Fibroblast of villous mesenchyme (primary cell): ENCODE measurements around the gene ARL13A. TPM values are rescaled to one million over a fixed set of nuclear protein-coding genes. Genes with fewer than 3 reads are reported as not detected.

Source experiments
- DNase-seq: peaks from one replicate; pipeline ENCODE4 v3.0.0-alpha.2; 2010; ENCODE audit warnings: low read depth
- H3K4me3 ChIP-seq: 2 replicates; pipeline ENCODE4 v1.5.1; 2011; ENCODE audit warnings: low read depth, mild to moderate bottlenecking, low read length
- total RNA-seq: library from RNA; depleted of rRNA; stranded (reverse); fragments of >200 nt; gene quantifications from 2 replicates; pipeline ENCODE4 v1.2.3, GENCODE V29; 2012
- TF ChIP-seq, protein P1 (sequence below): IDR thresholded peaks from 2 replicates; pipeline ENCODE4 v1.5.1; 2012; ENCODE audit warnings: low read depth, mild to moderate bottlenecking, low read length; ENCODE audit not compliant: insufficient read depth

ARL13A gene
- total RNA-seq, result not detected in 2 replicates

DNA sequence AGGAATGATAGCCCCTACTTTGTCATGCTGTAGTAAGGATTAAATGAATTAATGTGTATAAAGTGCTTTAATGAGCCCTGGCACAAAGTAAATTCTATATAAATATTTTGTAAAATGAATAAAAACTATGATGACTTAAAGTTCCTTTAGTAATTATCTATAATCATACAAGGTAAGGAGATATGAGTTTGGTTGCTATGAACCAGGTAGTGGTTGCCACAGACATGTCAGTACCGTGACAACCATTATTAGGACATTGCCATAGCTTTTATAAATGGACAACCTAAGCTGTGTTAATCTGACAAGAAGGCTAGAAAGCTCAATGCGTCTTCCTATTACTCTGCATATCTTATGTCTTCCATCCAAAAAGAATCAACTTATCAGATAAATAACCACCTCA lies at the start of gene ARL13A:
Gene ARL13A, plus strand, starts transcription at position 301 of the 400 bp plus-strand sequence. CDS start 3,982 bp downstream, outside the sequence.
- no peak for DNase-seq
- TF ChIP-seq, protein P1, sequence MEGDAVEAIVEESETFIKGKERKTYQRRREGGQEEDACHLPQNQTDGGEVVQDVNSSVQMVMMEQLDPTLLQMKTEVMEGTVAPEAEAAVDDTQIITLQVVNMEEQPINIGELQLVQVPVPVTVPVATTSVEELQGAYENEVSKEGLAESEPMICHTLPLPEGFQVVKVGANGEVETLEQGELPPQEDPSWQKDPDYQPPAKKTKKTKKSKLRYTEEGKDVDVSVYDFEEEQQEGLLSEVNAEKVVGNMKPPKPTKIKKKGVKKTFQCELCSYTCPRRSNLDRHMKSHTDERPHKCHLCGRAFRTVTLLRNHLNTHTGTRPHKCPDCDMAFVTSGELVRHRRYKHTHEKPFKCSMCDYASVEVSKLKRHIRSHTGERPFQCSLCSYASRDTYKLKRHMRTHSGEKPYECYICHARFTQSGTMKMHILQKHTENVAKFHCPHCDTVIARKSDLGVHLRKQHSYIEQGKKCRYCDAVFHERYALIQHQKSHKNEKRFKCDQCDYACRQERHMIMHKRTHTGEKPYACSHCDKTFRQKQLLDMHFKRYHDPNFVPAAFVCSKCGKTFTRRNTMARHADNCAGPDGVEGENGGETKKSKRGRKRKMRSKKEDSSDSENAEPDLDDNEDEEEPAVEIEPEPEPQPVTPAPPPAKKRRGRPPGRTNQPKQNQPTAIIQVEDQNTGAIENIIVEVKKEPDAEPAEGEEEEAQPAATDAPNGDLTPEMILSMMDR, result no peak
- no peak within 1 kb of the TSS for H3K4me3 ChIP-seq

DNA sequence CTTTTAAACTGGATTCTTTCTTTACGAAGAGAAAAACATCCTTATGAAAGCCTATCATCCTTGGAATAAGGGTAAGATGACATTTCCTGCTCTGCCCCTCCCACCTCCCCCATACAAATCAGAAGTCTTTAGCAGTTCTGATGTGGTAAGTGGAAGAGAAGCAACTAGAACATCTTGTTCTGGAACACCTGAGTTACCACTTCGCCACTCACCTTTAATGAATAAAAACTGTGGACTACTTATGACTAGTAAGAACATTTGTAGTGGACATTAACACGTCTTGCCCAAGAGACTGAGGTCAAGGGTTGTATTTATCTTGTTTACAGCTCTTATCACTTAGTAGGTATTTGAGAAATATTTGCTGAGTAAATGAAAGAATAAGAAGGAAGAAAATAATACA lies 45.1 kb upstream of the ARL13A start:
- no peak overlapping the region for H3K4me3 ChIP-seq
- DNase-seq, result no peak
- TF ChIP-seq, protein P1, result no peak

DNA sequence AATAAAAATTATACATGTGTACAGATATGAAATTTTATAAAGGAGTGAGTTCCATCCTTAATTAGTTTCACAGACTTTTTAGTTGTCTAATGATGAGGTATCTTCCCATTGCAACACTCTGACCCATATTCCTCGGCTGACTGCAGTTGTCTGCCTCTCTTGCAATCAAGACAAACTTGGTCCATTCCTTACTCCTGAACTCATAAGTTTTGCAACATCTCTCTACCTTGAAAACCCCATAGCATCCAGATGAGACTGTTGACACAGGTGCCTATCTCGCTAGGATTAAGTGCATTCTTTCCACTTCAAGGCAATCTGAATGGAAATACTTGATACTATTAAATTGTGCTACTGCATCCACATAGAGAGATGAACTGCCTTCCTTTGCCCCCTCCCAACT lies 43.1 kb upstream of the ARL13A start:
- TF ChIP-seq, protein P1, result no peak
- DNase-seq, result no peak
- H3K4me3 ChIP-seq, result no peak overlapping the region

GRCh38 chrX:100928660-100929613 lies 40.6 kb upstream of the ARL13A start, which contains the start of gene XKRX:
TSS of gene XKRX (minus strand) at chrX:100928917. CDS start at chrX:100928304, 613 bp downstream.
- DNase-seq, result no peak

DNA sequence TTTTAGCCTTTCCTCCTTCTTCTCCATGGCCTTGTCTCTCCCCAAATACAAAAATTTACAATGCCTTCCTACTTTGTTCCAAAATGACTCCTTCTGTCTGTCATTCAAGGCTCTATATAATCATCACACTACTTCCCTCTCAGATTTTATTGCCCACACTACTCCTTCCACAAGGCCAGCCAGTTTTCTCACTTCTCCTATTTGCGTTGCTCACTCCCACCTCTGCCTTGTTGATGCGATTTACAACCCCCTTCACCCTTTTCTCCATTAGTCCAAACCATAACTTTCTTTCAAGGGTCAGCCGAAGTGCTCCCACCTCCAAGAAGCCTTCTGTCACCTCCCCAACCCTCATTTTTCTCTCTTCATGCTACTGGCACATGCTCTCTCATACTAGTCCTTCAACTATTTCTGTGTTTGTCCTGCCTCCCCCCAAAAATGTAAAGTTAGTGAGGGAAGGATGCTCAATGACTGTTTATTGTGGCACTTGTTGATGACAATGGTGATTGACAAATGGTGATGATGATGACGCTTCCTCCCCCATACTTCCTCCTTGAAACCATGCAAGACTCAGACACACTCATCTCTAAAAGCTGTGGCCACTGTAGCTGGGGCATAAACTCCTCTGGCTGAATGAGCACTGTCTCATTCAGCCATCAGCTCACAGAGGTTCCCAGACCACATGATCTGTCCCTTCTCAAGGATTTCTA lies 38.1 kb upstream of the ARL13A start:
- TF ChIP-seq, protein P1, result no peak
- no peak overlapping the region for H3K4me3 ChIP-seq
- DNase-seq, result no peak

More at GRCh38 chrX:100928660-100929613, 40.6 kb upstream of the ARL13A start, which contains the start of gene XKRX:
- TF ChIP-seq, protein P1, result no peak
- H3K4me3 ChIP-seq, result peak within 1 kb of the TSS; percentile 48

GRCh38 chrX:100931925-100932285 lies 37.6 kb upstream of the ARL13A start:
- DNase-seq, result no peak
- TF ChIP-seq, protein P1, result no peak
- H3K4me3 ChIP-seq, result no peak overlapping the region
